DOHH2 (cell line): ENCODE measurements around the gene SLC22A4.

Experiments
- H3F3A ChIP-seq: fragments of 200-600 bp; sonication (generic), shearing (Covaris generic); 2 replicates; pipeline ENCODE4 v1.6.0; 2016; ENCODE audit warnings: antibody characterized with exemption, mild to moderate bottlenecking; ENCODE audit not compliant: control insufficient read depth, insufficient read depth
- H3K27ac ChIP-seq: fragments of 200-600 bp; sonication (generic); 2 replicates; pipeline ENCODE4 v1.5.1; 2014; ENCODE audit warnings: low read depth, mild to moderate bottlenecking, low read length, moderate library complexity
- H3K27me3 ChIP-seq: fragments of 200-600 bp; sonication (generic); 2 replicates; pipeline ENCODE4 v1.6.1; 2014; ENCODE audit warnings: mild to moderate bottlenecking, low read length, mixed read lengths; ENCODE audit not compliant: control insufficient read depth
- H3K36me3 ChIP-seq: fragments of 200-600 bp; sonication (generic); 2 replicates; pipeline ENCODE4 v1.6.1; 2014; ENCODE audit warnings: mild to moderate bottlenecking, low read length, moderate library complexity, mixed read lengths; ENCODE audit not compliant: control insufficient read depth
- H3K4me1 ChIP-seq: fragments of 200-600 bp; sonication (generic); 2 replicates; pipeline ENCODE4 v1.6.1; 2014; ENCODE audit warnings: mild to moderate bottlenecking, low read length, mixed read lengths; ENCODE audit not compliant: control insufficient read depth
- H3K4me2 ChIP-seq: fragments of 200-600 bp; sonication (generic); 2 replicates; pipeline ENCODE4 v1.6.0; 2014; ENCODE audit warnings: mild to moderate bottlenecking, low read length, moderate library complexity
- H3K4me3 ChIP-seq: fragments of 200-600 bp; sonication (generic); 2 replicates; pipeline ENCODE4 v1.5.1; 2014; ENCODE audit warnings: mild to moderate bottlenecking, low read length, mixed read lengths
- H3K79me2 ChIP-seq: fragments of 200-600 bp; sonication (generic); 2 replicates; pipeline ENCODE4 v1.6.1; 2014; ENCODE audit warnings: mild to moderate bottlenecking, low read length, mixed read lengths; ENCODE audit not compliant: control insufficient read depth
- H3K9me2 ChIP-seq: fragments of 200-600 bp; sonication (generic); replicated peaks from 2 replicates; pipeline ENCODE4 v1.6.1; 2014; ENCODE audit warnings: mild to moderate bottlenecking, low read length, mixed read lengths; ENCODE audit not compliant: control insufficient read depth
- H3K9me3 ChIP-seq: fragments of 200-600 bp; sonication (generic); 2 replicates; pipeline ENCODE4 v1.6.1; 2014; ENCODE audit warnings: antibody characterized with exemption, low read length, mixed read lengths; ENCODE audit not compliant: control insufficient read depth, insufficient read depth
- H4K20me1 ChIP-seq: fragments of 200-600 bp; sonication (generic); 2 replicates; pipeline ENCODE4 v1.6.0; 2014; ENCODE audit warnings: low read depth, mild to moderate bottlenecking, antibody characterized with exemption, low read length, moderate library complexity; ENCODE audit not compliant: control insufficient read depth, insufficient read depth
- CTCF ChIP-seq: fragments of 200-600 bp; sonication (generic); IDR thresholded peaks from one replicate; pipeline ENCODE4 v1.5.1; 2014; ENCODE audit warnings: antibody characterized with exemption, mild to moderate bottlenecking, low read depth, low read length; ENCODE audit not compliant: poor library complexity, severe bottlenecking
- EZH2phosphoT487 ChIP-seq: fragments of 200-600 bp; sonication (generic); IDR thresholded peaks from 2 replicates; pipeline ENCODE4 v1.6.1; 2017; ENCODE audit warnings: borderline replicate concordance, mild to moderate bottlenecking, antibody characterized with exemption, low read length, moderate library complexity, mixed read lengths

SLC22A4 gene

DNA sequence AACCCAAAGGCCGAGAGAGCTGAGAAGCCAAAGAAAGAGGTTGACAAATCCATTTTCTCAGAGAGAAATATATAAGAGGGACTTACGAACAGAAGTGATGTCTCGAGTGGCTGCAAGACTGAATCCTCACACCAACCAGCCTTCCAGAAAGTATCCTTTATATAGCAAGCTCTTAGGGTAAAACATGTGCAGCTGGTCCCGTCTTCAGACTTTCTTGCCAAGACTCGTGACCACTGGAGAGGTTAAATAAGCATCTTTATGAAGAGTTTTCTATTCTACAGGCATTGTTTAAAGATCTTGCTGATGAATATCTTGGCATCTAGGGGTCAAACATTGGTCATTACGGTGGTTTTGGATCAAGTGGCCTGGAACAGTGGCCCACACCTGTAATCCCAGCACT is 16.9 kb upstream of the SLC22A4 start:
- TF ChIP-seq EZH2phosphoT487 (no peak), CTCF (no peak)
- Histone ChIP-seq H3K79me2 (no peaks in the 10 kb centered on the region), H3K9me2 (no peaks in the 10 kb centered on the region), H3K27ac (no peak overlapping the region), H3K36me3 (no peaks in the 10 kb centered on the region), H3K9me3 (no peaks in the 10 kb centered on the region), H3K4me3 (no peak overlapping the region), H3K4me2 (no peak overlapping the region), H4K20me1 (no peaks in the 10 kb centered on the region), H3F3A (no peaks in the 10 kb centered on the region), H3K27me3 (peaks cover 19% of the 10 kb centered on the region), H3K4me1 (no peaks in the 10 kb centered on the region)

DNA sequence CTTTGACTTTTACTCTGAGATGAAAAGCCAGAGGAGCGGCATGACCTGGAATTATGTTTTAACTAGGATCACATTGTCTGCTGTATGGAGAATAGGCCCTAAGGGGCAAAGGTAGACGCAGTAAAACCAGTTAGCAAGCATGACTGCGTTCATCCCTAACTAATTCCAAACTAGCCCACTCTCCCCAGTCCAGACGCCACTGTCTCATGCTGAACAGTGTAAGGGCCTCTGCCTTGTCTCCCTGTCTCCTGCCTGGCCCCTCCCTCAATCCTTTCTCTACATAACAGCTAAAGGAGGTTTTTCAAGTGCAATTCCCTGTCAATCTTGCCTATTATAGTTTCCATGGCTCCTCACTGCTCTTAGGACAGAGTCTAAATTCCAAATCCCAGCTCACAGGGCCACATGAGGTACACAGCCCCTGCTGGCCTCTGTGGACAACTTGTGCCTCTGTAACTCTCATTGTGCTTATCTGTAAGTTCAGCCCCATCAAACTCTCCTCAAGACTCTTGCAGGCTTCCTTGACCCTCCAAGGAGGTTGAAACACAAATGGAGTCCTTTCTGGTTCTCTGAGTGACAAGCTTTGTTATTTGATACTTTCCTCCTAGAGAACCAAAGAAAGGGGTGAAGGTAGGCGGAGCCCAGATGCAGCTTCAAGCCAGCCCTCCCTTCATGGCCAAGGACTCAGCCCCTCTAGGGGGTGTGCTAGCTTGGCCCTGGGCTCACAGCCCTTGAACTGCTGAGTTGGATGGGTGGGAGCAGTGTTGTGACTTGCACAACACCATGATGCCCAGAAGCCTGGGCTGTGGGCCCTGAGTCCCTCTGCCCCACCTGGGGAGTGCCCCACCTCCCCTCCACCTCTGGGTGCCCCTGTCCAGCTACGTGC is 16.0 kb upstream of the SLC22A4 start:
- H3K36me3 ChIP-seq, result no peaks in the 10 kb centered on the region
- no peak overlapping the region for H3K4me3 ChIP-seq
- no peaks in the 10 kb centered on the region for H3K4me1 ChIP-seq
- no peaks in the 10 kb centered on the region for H3K9me3 ChIP-seq
- H3K4me2 ChIP-seq, result no peak overlapping the region
- no peak overlapping the region for H3K27ac ChIP-seq
- no peaks in the 10 kb centered on the region for H4K20me1 ChIP-seq
- H3K9me2 ChIP-seq, result no peaks in the 10 kb centered on the region
- peaks cover 15% of the 10 kb centered on the region for H3K27me3 ChIP-seq
- TF ChIP-seq EZH2phosphoT487 (no peak), CTCF (no peak)
- no peaks in the 10 kb centered on the region for H3F3A ChIP-seq
- no peaks in the 10 kb centered on the region for H3K79me2 ChIP-seq

GRCh38 chr5:132279801-132280200 is 14.4 kb upstream of the SLC22A4 start:
- Histone ChIP-seq H4K20me1 (no peaks in the 10 kb centered on the region), H3K4me2 (no peak overlapping the region), H3K9me3 (no peaks in the 10 kb centered on the region), H3K36me3 (no peaks in the 10 kb centered on the region), H3K4me1 (no peaks in the 10 kb centered on the region), H3K27me3 (peaks cover 8% of the 10 kb centered on the region; the same call in 1 of the 2 replicates), H3F3A (no peaks in the 10 kb centered on the region), H3K27ac (no peak overlapping the region), H3K4me3 (no peak overlapping the region), H3K79me2 (no peaks in the 10 kb centered on the region), H3K9me2 (no peaks in the 10 kb centered on the region)
- TF ChIP-seq EZH2phosphoT487 (no peak), CTCF (no peak)
